ENCODE measurements around the gene ADPRS.

Gene ADPRS

GRCh38 chr1:36122062-36123030 lies 33.7 kb downstream of the ADPRS start:
- H3K36me3 ChIP-seq (ENCODE audit: insufficient read depth, low read length), result no peaks in the 10 kb centered on the region
- no peaks in the 10 kb centered on the region for H3K79me2 ChIP-seq (ENCODE audit: control insufficient read depth, insufficient read depth, low read length, unreplicated experiment)
- H3K27ac ChIP-seq (ENCODE audit: low read depth, low read length), result no peak overlapping the region
- H3K4me1 ChIP-seq (ENCODE audit: control insufficient read depth, insufficient read depth, low read length, unreplicated experiment), result no peaks in the 10 kb centered on the region
- H3K4me3 ChIP-seq (ENCODE audit: low read depth, low read length), result no peak overlapping the region
- H3K27me3 ChIP-seq (ENCODE audit: insufficient read depth, low read length), result peaks cover 24% of the 10 kb centered on the region
- H2AFZ ChIP-seq (ENCODE audit: low read length, unreplicated experiment), result no peak overlapping the region

DNA sequence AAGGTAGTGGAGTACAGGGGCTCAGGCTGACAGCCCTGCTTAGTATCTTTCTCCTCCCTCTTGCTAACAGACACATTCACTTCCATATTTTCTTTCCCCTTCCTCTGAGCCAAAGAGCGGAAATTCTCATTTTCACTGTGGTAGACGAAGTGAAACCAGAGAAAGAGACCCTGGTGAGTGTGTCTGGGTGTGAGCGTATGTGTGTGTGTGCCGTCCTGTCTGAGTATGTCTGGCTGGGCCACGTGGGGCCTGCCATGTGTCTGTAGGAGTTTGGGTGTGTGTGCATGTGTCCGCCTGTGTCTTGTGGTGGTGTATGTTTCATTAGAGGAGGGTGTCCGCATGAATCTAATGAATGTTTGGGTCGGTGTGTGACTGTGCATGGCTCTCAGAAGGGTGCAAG lies 34.7 kb downstream of the ADPRS start:
- Histone ChIP-seq H3K4me3 (ENCODE audit: low read depth, low read length) (no peak overlapping the region), H2AFZ (ENCODE audit: low read length, unreplicated experiment) (no peak overlapping the region)

GRCh38 chr1:36124404-36125128 lies 35.9 kb downstream of the ADPRS start:
- Histone ChIP-seq H3K79me2 (ENCODE audit: control insufficient read depth, insufficient read depth, low read length, unreplicated experiment) (no peaks in the 10 kb centered on the region), H2AFZ (ENCODE audit: low read length, unreplicated experiment) (no peak overlapping the region), H3K36me3 (ENCODE audit: insufficient read depth, low read length) (no peaks in the 10 kb centered on the region), H3K4me3 (ENCODE audit: low read depth, low read length) (no peak overlapping the region), H3K27ac (ENCODE audit: low read depth, low read length) (no peak overlapping the region), H3K4me1 (ENCODE audit: control insufficient read depth, insufficient read depth, low read length, unreplicated experiment) (no peaks in the 10 kb centered on the region), H3K27me3 (ENCODE audit: insufficient read depth, low read length) (peaks cover 24% of the 10 kb centered on the region)

More for the DNA sequence above, 34.7 kb downstream of the ADPRS start:
- Histone ChIP-seq H3K36me3 (ENCODE audit: insufficient read depth, low read length) (no peaks in the 10 kb centered on the region), H3K27me3 (ENCODE audit: insufficient read depth, low read length) (peaks cover 24% of the 10 kb centered on the region), H3K79me2 (ENCODE audit: control insufficient read depth, insufficient read depth, low read length, unreplicated experiment) (no peaks in the 10 kb centered on the region), H3K4me1 (ENCODE audit: control insufficient read depth, insufficient read depth, low read length, unreplicated experiment) (no peaks in the 10 kb centered on the region), H3K27ac (ENCODE audit: low read depth, low read length) (no peak overlapping the region)

DNA sequence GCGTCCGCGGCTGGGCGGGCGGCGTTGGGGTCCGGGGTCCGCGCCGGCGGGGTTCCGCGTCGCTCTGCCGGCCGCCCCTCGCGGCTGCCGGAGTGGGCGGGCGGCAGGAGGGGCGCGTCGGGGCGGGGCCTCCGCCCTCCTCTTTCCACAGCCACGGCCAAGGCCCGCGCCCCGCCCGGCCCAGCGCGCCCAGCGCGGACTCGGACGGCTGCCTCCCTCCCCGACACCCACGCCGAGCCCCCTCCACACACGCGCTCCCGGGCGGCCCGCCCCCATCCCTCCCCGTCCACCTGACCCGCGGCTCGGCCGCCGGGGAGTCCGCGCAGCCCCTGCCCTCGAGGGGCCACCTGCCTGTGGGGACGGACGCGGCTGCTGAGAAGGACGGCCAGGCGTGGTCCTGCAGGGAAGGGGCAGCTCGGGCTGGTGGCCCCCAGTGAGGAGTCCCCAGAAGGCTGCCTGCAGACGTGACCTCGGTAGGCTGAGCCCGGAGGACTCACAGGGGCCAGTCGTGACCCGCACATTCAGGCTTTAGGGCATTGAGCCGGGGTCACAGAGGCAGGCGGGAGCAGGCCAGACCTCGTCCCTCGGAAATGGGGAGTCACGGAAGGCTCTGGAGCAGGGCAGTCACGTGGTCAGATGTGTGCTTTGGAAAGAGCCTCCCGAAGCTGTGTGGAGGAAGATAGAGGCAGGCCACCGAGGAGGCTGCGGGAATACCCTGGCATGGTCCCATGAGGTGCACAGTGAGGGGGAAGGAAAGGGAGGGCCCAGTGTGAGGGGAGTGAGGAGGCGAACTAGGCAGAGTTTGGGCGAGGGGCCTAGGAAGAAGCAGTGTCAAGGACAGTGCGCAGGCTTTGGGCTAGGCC lies 36.7 kb downstream of the ADPRS start, which contains the start of gene COL8A2:
TSS of gene COL8A2 (minus strand) at position 94 of the 863 bp plus-strand sequence. CDS start 24,980 bp downstream, outside the sequence.
- H3K36me3 ChIP-seq (ENCODE audit: insufficient read depth, low read length), result no peaks in the 10 kb centered on the region
- H2AFZ ChIP-seq (ENCODE audit: low read length, unreplicated experiment), result peak within 1 kb of the TSS; percentile 60
- H3K79me2 ChIP-seq (ENCODE audit: control insufficient read depth, insufficient read depth, low read length, unreplicated experiment), result no peaks in the 10 kb centered on the region
- H3K27me3 ChIP-seq (ENCODE audit: insufficient read depth, low read length), result peaks cover 24% of the 10 kb centered on the region
- no peaks in the 10 kb centered on the region for H3K4me1 ChIP-seq (ENCODE audit: control insufficient read depth, insufficient read depth, low read length, unreplicated experiment)
- peak within 1 kb of the TSS; percentile 60; the same call in 1 of the 2 replicates for H3K4me3 ChIP-seq (ENCODE audit: low read depth, low read length)
- H3K27ac ChIP-seq (ENCODE audit: low read depth, low read length), result no peak within 1 kb of the TSS

DNA sequence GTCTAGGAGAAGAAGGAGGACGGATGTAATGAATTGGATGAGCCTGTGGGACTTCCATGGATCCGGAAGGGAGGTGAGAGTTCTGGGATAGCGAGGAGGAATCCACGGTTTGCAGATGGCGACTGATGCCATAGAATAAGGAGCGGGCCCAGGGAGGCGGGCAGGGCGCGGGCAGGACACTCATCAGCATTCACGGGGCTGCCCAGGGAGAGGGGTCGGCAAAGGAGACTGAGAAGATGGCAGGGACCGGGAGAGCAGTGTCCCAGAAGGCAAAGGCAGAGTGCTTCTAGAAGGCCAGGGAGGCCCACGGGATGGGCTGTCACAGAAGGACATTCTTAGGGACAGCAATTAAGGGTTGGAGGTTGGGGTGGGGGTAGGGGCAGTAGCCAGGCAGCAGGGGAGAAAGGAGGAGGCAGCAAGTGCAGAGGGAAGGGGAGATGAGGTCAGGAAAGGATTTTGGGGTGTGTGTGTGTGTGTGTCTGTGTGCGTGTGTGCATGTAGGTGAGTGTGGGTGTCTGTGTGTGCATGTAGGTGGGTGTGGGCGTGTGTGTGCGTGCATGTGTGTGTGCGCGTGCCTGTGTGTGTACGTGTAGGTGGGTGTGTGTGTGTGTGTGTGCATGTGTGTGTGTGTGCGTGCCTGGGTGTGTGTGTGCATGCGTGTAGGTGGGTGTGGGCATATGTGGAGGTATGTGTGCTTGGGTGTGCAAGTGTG lies 37.5 kb downstream of the ADPRS start:
- Histone ChIP-seq H3K27me3 (ENCODE audit: insufficient read depth, low read length) (peaks cover 24% of the 10 kb centered on the region), H3K4me3 (ENCODE audit: low read depth, low read length) (no peak overlapping the region), H3K27ac (ENCODE audit: low read depth, low read length) (no peak overlapping the region), H3K36me3 (ENCODE audit: insufficient read depth, low read length) (no peaks in the 10 kb centered on the region), H2AFZ (ENCODE audit: low read length, unreplicated experiment) (no peak overlapping the region), H3K79me2 (ENCODE audit: control insufficient read depth, insufficient read depth, low read length, unreplicated experiment) (no peaks in the 10 kb centered on the region), H3K4me1 (ENCODE audit: control insufficient read depth, insufficient read depth, low read length, unreplicated experiment) (no peaks in the 10 kb centered on the region)

- Histone ChIP-seq H3K27ac (ENCODE audit: low read depth, low read length) (no peak overlapping the region), H3K27me3 (ENCODE audit: insufficient read depth, low read length) (peaks cover 24% of the 10 kb centered on the region), H2AFZ (ENCODE audit: low read length, unreplicated experiment) (no peak overlapping the region), H3K4me1 (ENCODE audit: control insufficient read depth, insufficient read depth, low read length, unreplicated experiment) (no peaks in the 10 kb centered on the region), H3K79me2 (ENCODE audit: control insufficient read depth, insufficient read depth, low read length, unreplicated experiment) (no peaks in the 10 kb centered on the region), H3K36me3 (ENCODE audit: insufficient read depth, low read length) (no peaks in the 10 kb centered on the region), H3K4me3 (ENCODE audit: low read depth, low read length) (no peak overlapping the region)
Measured at GRCh38 chr1:36126797-36127500, 38.3 kb downstream of the ADPRS start.

GRCh38 chr1:36128126-36128904 lies 39.6 kb downstream of the ADPRS start:
- Histone ChIP-seq H3K4me3 (ENCODE audit: low read depth, low read length) (no peak overlapping the region), H2AFZ (ENCODE audit: low read length, unreplicated experiment) (no peak overlapping the region), H3K79me2 (ENCODE audit: control insufficient read depth, insufficient read depth, low read length, unreplicated experiment) (no peaks in the 10 kb centered on the region), H3K27me3 (ENCODE audit: insufficient read depth, low read length) (peaks cover 24% of the 10 kb centered on the region), H3K4me1 (ENCODE audit: control insufficient read depth, insufficient read depth, low read length, unreplicated experiment) (peaks cover 5% of the 10 kb centered on the region), H3K27ac (ENCODE audit: low read depth, low read length) (no peak overlapping the region), H3K36me3 (ENCODE audit: insufficient read depth, low read length) (no peaks in the 10 kb centered on the region)

DNA sequence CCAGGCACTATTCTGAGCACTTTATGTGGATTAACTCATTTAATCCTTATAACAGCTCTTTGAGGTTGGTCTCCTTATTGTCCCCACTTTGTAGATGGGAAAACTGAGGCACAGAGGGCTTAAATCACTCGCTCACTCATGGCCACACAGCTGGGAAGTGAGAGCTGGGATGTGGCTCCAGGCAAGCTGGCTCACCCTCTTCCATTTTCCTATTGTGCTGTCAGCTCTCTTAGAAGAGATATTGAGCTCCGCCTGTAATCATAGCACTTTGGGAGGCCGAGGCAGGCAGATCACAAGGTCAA lies 40.2 kb downstream of the ADPRS start:
- no peak overlapping the region for H2AFZ ChIP-seq (ENCODE audit: low read length, unreplicated experiment)
- no peaks in the 10 kb centered on the region for H3K79me2 ChIP-seq (ENCODE audit: control insufficient read depth, insufficient read depth, low read length, unreplicated experiment)
- no peak overlapping the region for H3K4me3 ChIP-seq (ENCODE audit: low read depth, low read length)
- H3K27me3 ChIP-seq (ENCODE audit: insufficient read depth, low read length), result peaks cover 22% of the 10 kb centered on the region
- H3K4me1 ChIP-seq (ENCODE audit: control insufficient read depth, insufficient read depth, low read length, unreplicated experiment), result peaks cover 9% of the 10 kb centered on the region
- H3K36me3 ChIP-seq (ENCODE audit: insufficient read depth, low read length), result no peaks in the 10 kb centered on the region
- H3K27ac ChIP-seq (ENCODE audit: low read depth, low read length), result no peak overlapping the region

GRCh38 chr1:36132029-36132428 lies 43.3 kb downstream of the ADPRS start:
- Histone ChIP-seq H3K27ac (ENCODE audit: low read depth, low read length) (no peak overlapping the region), H2AFZ (ENCODE audit: low read length, unreplicated experiment) (no peak overlapping the region), H3K79me2 (ENCODE audit: control insufficient read depth, insufficient read depth, low read length, unreplicated experiment) (no peaks in the 10 kb centered on the region), H3K36me3 (ENCODE audit: insufficient read depth, low read length) (no peaks in the 10 kb centered on the region), H3K27me3 (ENCODE audit: insufficient read depth, low read length) (no peaks in the 10 kb centered on the region), H3K4me1 (ENCODE audit: control insufficient read depth, insufficient read depth, low read length, unreplicated experiment) (peaks cover 40% of the 10 kb centered on the region), H3K4me3 (ENCODE audit: low read depth, low read length) (no peak overlapping the region)
